Activated CD8-positive, alpha-beta memory T cell treated with anti-CD3 and anti-CD28 coated beads, Interleukin-2, amount 10 ng/mL, durations not matched to agents 7 days and 5 days (primary cell): ENCODE data around the gene DNAJC13. TPM values are rescaled to one million over a fixed set of nuclear protein-coding genes. Genes with fewer than 3 reads are reported as not detected.

Experiments
- ATAC-seq: fragments of 150-1000 bp; cut with Tn5 transposase; one replicate; pipeline ENCODE4 v1.10.0; 2021; ENCODE audit warnings: moderate library complexity
- CTCF ChIA-PET: fragments of 350-600 bp; sonication (Branson Sonifier 250); formaldehyde crosslinking; loops from one replicate; lab custom pipeline; 2021; ENCODE audit warnings: antibody characterized with exemption; lab: Charles Lee
- DNase-seq: peaks from one replicate; pipeline ENCODE4 v3.0.0-alpha.2; 2020
- H3K27ac Mint-ChIP-seq: one replicate; pipeline ENCODE4 v1.8.0; 2021; ENCODE audit warnings: mild to moderate bottlenecking, mixed read lengths
- H3K27me3 Mint-ChIP-seq: one replicate; pipeline ENCODE4 v1.8.0; 2021; ENCODE audit warnings: mixed read lengths
- H3K36me3 Mint-ChIP-seq: one replicate; pipeline ENCODE4 v1.8.0; 2021; ENCODE audit warnings: mild to moderate bottlenecking, mixed read lengths
- H3K4me1 Mint-ChIP-seq: one replicate; pipeline ENCODE4 v1.8.0; 2021; ENCODE audit warnings: mixed read lengths
- H3K4me3 Mint-ChIP-seq: one replicate; pipeline ENCODE4 v1.8.0; 2021; ENCODE audit warnings: mild to moderate bottlenecking, moderate library complexity, mixed read lengths
- H3K9me3 Mint-ChIP-seq: one replicate; pipeline ENCODE4 v1.8.0; 2022; ENCODE audit warnings: low read depth, mixed read lengths
- total RNA-seq, 2 experiments: library from RNA; stranded (reverse); gene quantifications; one replicate each; pipeline ENCODE4 v1.2.3, GENCODE V29; 2021

DNAJC13 gene
- total RNA-seq, 2 experiments from 2014 or later: 39.3 to 40.1 TPM

DNA sequence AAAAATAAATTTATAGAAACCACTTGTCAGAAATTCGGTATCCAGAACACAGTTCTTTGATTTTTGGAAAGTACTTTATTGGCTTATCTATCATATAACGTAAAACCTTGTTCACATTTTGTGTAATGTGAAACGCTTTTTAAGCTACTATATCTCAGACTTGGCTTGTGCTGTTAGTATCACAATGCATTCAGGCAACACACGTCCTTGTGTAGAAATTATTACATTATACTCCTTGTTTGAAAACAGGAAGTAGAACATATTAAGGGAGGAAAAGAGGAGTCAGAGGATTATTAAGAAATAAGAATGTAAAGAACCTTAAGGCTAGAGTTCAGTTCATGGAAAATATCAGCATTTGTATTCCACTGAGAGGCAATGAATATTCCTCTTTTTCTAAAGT, 1.6 kb downstream of the DNAJC13 start:
- CTCF ChIA-PET: interaction anchor here (1.2 kb wide), 1 partner anchor 308 kb away, joined by 4 read pairs; no protein-coding TSS in a partner anchor
- H3K27ac Mint-ChIP-seq: peak overlapping the region; percentile 96
- H3K9me3 Mint-ChIP-seq: no peaks in the 10 kb centered on the region
- ATAC-seq: no peak
- peaks cover 19% of the 10 kb centered on the region for H3K36me3 Mint-ChIP-seq
- H3K27me3 Mint-ChIP-seq: no peaks in the 10 kb centered on the region
- H3K4me1 Mint-ChIP-seq: peaks cover 35% of the 10 kb centered on the region
- H3K4me3 Mint-ChIP-seq: peak overlapping the region; percentile 98
- DNase-seq: no peak

DNA sequence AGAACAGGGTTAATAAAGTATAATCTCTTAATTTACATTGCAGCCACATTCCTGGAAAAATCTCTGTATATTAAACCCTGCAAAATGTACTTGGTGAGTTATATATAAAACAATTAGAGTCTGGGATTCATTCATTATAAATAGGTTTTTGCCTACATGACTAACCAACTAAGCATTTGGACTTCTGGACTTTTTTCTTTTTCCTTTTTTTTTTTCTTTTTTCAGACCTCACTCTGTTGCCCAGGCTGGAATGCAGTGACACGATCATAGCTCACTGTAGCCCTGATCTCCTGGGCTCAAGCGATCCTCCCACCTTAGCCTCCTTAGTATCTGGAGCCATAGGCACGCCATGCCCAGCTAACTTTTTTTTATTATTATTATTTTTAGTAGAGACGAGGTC, 4.5 kb downstream of the DNAJC13 start:
- DNase-seq (no peak), ATAC-seq (no peak)
- H3K4me3 Mint-ChIP-seq: no peak overlapping the region
- peaks cover 30% of the 10 kb centered on the region for H3K4me1 Mint-ChIP-seq
- no peak overlapping the region for H3K27ac Mint-ChIP-seq
- no peaks in the 10 kb centered on the region for H3K9me3 Mint-ChIP-seq
- H3K36me3 Mint-ChIP-seq: peaks cover 33% of the 10 kb centered on the region
- H3K27me3 Mint-ChIP-seq: no peaks in the 10 kb centered on the region
- CTCF ChIA-PET: no interaction called here

DNA sequence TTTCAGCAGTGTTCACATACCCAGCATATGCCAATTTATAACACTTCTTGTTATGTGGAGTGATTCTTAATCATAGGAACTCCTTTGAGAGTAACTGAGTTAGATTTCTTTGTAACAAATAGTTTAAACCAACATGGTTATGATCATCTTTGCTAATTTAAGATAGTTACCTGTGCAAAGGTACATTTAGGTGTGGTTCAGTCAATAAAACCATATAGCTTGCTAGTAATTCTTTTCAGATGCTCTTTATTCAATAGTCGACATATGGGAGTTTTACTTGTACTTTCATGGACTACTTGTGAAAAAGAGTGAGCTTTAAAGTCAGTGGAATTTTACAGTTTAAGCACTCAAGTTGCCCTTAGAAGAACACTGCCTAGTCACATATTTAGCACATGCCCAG, 5.2 kb downstream of the DNAJC13 start:
- Mint-ChIP-seq H3K9me3 (no peaks in the 10 kb centered on the region), H3K36me3 (peaks cover 33% of the 10 kb centered on the region), H3K27ac (no peak overlapping the region), H3K27me3 (no peaks in the 10 kb centered on the region), H3K4me3 (no peak overlapping the region), H3K4me1 (peaks cover 30% of the 10 kb centered on the region)
- ATAC-seq: no peak
- CTCF ChIA-PET: no interaction called here
- no peak for DNase-seq

DNA sequence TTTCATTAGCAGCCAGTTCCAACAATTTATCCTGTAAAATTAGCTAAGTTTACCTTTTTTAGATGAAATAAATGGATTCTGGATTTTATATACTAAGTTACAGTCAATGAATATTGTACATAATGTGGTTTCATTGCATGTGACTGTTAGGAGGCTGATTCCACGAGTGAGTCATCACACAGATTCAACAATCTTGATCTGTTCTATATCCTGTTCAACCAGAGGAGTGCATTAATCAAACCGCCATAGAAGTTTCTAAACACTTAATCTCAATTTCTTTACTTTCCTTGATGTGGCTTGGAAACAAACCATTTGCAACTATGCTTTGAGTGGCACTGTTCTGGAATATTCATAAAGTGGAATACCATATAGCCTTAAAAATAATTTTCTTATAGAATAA, 15.3 kb downstream of the DNAJC13 start:
- Mint-ChIP-seq H3K4me3 (no peak overlapping the region), H3K27me3 (no peaks in the 10 kb centered on the region), H3K27ac (no peak overlapping the region), H3K9me3 (no peaks in the 10 kb centered on the region), H3K4me1 (peaks cover 34% of the 10 kb centered on the region), H3K36me3 (peaks cover 14% of the 10 kb centered on the region)
- DNase-seq (no peak), ATAC-seq (peak; percentile 78)
- CTCF ChIA-PET: interaction anchor here (1.3 kb wide), 1 partner anchor 90 kb away, joined by 3 read pairs; no protein-coding TSS in a partner anchor

DNA sequence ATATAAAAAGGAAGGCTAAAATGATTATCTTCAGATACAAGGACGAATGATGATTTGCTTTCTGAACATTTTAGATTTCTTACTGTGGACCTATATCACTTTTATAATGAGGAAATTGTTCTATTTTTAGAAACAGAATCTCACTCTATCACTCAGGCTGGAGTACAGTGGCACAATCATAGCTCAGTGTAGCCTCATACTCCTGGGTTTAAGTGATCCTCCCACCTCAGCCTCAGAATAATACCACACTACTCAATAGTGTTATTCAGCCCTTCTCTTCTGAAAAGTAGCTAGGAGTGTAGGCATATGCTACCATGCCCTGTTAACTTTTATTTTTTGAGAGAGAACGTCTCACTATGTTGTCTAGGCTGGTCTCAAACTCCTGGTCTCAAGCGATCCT, 15.8 kb downstream of the DNAJC13 start:
- Mint-ChIP-seq H3K4me3 (no peak overlapping the region), H3K9me3 (no peaks in the 10 kb centered on the region), H3K27me3 (no peaks in the 10 kb centered on the region), H3K27ac (no peak overlapping the region), H3K4me1 (peaks cover 34% of the 10 kb centered on the region), H3K36me3 (peaks cover 14% of the 10 kb centered on the region)
- CTCF ChIA-PET: interaction anchor here (0.9 to 1.3 kb wide), 3 partner anchors 16 to 90 kb away, joined by 3 read pairs; partner anchors contain the start of gene DNAJC13
- ATAC-seq (no peak), DNase-seq (no peak)

DNA sequence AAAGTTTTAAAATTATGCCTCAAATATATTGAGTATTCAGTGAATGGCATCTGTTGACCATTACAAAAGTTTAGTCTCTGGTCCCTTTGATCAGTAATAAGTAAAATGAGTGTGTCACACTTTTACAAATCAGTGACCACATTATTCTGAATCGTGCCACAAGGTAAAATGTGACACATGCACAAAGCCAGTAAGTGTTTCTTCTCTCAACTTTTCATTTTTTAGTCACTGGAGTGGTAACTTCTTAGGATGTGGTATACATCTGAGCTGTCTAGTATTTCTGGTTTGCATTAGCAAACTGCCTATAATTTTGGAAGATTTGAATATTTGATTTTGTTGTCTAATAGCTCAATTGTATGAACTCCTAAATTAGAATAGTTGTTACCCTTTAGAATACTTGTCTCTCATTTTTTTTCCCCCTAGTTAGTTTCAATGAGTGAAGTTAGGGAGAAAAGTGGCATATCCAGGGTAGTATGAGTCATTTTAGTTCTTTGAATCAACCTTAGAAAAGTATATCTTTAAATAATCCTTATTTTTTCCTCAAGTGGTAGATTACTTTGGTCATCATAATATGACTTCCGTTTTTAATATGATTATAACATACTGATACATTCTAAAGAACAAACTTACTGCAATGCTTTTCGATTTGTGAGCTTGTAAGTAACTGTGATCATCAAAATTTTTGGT, 18.1 kb downstream of the DNAJC13 start:
- H3K4me3 Mint-ChIP-seq: no peak overlapping the region
- H3K4me1 Mint-ChIP-seq: peaks cover 31% of the 10 kb centered on the region
- DNase-seq: no peak
- H3K27me3 Mint-ChIP-seq: no peaks in the 10 kb centered on the region
- ATAC-seq: peak; percentile 75
- H3K27ac Mint-ChIP-seq: peak overlapping the region; percentile 72
- CTCF ChIA-PET: no interaction called here
- H3K36me3 Mint-ChIP-seq: peaks cover 28% of the 10 kb centered on the region
- no peaks in the 10 kb centered on the region for H3K9me3 Mint-ChIP-seq

DNA sequence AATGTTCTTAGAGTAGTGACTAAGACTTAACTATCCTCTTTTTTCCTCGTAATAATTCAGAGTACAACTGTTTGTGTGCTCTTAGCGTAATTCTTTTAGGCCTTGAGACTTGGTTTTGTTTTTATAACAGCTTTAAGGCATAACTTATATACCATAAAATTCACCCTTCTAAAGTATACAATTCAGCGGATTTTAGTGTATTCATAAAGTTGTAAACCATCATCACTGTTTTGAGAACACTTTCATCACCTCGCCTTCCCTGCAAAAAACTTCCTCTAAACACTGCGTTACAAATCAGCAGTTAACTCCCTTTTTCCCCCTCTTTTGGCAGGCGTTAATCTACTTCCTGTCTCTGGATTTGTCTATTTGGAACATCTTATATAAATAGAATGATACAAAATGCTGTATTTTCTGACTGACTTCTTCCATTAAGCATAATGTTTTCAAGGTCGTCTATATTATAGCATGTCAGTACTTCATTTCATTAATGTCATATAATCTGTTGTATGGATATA, 18.7 kb downstream of the DNAJC13 start:
- DNase-seq (no peak), ATAC-seq (no peak)
- no peak overlapping the region for H3K4me3 Mint-ChIP-seq
- CTCF ChIA-PET: no interaction called here
- peaks cover 30% of the 10 kb centered on the region for H3K4me1 Mint-ChIP-seq
- H3K27ac Mint-ChIP-seq: no peak overlapping the region
- H3K36me3 Mint-ChIP-seq: peaks cover 28% of the 10 kb centered on the region
- no peaks in the 10 kb centered on the region for H3K27me3 Mint-ChIP-seq
- no peaks in the 10 kb centered on the region for H3K9me3 Mint-ChIP-seq

DNA sequence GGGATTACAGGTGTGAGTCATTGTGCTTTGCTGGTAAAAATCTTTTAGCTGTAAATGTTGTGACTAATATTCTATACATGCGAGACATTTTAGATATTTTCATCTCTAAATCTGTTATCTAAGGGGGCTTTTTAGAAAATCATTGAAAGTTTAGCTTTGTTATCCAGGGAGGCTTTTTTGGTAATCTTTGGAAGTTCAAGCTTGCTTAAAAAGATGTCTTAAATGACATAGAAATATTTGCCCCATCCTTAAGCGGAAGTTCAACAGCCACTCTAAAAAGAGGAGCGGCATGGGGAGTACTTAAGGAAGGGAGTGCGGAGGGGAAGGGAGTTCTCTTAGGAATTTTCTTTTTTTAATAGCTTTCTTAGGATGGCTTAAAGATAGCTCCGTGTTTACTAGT, 26.1 kb downstream of the DNAJC13 start:
- no peaks in the 10 kb centered on the region for H3K9me3 Mint-ChIP-seq
- H3K4me3 Mint-ChIP-seq: no peak overlapping the region
- CTCF ChIA-PET: no interaction called here

DNA sequence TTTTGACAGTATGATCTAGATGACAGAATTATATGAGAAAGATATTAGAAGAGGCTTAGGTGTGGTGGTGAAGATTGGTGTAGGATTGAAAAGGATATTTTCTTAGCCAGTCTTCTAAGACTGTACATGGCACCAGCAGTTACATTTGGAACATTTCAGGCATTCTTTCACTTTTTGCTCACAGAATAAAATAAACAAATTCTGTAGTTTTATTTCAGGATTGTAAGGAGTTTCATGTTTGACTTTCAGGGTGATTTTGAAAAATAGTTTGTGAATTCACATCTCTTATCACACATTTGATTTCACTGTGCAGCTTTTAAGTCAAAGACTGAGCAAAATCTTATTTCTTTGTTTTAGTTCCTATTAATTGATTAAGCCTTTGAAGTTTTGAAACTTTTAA, 27.1 kb downstream of the DNAJC13 start:
- Mint-ChIP-seq H3K27me3 (no peaks in the 10 kb centered on the region), H3K4me1 (peaks cover 8% of the 10 kb centered on the region), H3K9me3 (no peaks in the 10 kb centered on the region), H3K4me3 (no peak overlapping the region), H3K27ac (no peak overlapping the region), H3K36me3 (peaks cover 18% of the 10 kb centered on the region)
- no peak for DNase-seq
- CTCF ChIA-PET: no interaction called here
- no peak for ATAC-seq

More for the DNA sequence above, 26.1 kb downstream of the DNAJC13 start:
- ATAC-seq (no peak), DNase-seq (no peak)
- no peaks in the 10 kb centered on the region for H3K27me3 Mint-ChIP-seq
- peaks cover 24% of the 10 kb centered on the region for H3K36me3 Mint-ChIP-seq
- H3K4me1 Mint-ChIP-seq: peaks cover 8% of the 10 kb centered on the region
- H3K27ac Mint-ChIP-seq: no peak overlapping the region

DNA sequence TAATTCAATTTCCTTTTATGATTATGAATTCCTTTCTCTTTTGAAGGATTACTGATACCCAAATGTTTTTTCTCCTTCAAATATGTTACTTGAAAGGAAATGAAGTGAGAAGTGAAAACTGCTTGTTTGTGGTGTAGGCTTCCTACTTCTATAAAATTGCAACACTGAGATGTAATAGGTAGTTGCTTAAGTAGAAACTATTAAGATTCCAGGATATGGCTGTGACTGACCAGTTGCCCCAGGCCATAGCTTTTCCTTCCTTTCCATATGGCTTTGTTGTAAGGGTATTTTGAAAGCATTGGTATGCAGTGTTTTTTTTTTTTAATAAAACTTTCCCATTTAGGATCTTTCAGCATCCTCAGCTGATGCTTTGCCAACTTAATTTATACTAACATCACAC, 28.5 kb downstream of the DNAJC13 start:
- no peak for DNase-seq
- no peak overlapping the region for H3K27ac Mint-ChIP-seq
- CTCF ChIA-PET: no interaction called here
- no peak for ATAC-seq
- H3K4me3 Mint-ChIP-seq: no peak overlapping the region
- no peaks in the 10 kb centered on the region for H3K27me3 Mint-ChIP-seq
- peaks cover 8% of the 10 kb centered on the region for H3K4me1 Mint-ChIP-seq
- no peaks in the 10 kb centered on the region for H3K9me3 Mint-ChIP-seq
- H3K36me3 Mint-ChIP-seq: peaks cover 16% of the 10 kb centered on the region

DNA sequence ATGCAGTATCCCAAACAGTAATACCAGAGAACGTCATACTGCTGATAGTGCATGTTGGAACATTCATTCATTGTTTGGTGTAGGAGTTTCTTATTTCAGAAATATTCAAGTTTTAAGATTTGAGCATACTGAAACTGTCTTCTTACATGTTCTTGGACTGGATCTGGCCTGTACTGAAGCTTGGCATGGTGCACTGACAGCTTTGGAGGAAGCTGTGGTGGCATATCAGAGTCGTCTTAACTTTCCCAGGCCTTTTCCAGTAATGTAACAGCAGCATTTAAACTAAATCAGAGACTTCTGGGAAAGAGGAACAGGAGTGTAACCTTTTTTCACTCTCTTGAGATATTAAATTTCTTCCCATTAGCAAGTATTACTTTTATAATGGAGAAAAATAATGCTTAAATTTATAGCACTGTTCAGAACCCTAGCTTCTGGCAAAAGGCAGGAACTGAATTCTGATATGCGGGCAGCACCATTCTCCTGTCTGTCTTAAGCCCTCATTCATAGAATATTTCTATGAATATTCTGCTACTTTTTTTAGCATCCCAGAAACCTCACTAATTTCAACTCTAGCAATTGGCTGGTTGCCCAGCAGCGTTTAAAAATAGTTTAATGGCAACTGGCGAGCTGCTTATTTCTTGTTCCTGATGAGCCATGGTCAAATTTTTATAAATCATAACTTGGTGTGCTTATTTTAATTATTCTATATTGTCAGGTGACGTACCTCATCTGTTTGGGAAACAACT, 31.1 kb downstream of the DNAJC13 start:
- ATAC-seq (no peak), DNase-seq (no peak)
- H3K36me3 Mint-ChIP-seq: peaks cover 22% of the 10 kb centered on the region
- no peaks in the 10 kb centered on the region for H3K9me3 Mint-ChIP-seq
- CTCF ChIA-PET: interaction anchor here (0.8 kb wide), 1 partner anchor 10 kb away, joined by 3 read pairs; no protein-coding TSS in a partner anchor
- no peaks in the 10 kb centered on the region for H3K27me3 Mint-ChIP-seq
- H3K27ac Mint-ChIP-seq: no peak overlapping the region
- H3K4me3 Mint-ChIP-seq: no peak overlapping the region
- peaks cover 3% of the 10 kb centered on the region for H3K4me1 Mint-ChIP-seq

DNA sequence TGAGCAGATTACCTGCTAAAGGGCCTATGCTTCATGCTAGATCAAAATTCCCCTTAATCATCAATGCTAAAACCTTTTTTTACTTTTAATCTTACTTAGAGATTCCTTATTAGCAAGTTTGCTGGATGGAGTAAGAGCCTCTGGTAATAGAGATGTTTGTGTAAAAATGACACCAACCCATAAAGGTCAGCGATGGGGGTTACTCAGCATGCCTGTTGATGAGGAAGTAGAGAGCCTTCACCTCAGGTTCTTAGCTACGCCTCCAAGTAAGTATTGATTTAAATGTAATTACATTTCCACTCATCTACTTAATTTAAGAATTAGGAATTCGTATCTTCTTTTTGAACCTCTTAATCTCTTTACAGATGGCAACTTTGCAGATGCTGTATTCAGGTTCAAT, 38.8 kb downstream of the DNAJC13 start:
- H3K4me1 Mint-ChIP-seq: no peaks in the 10 kb centered on the region
- no peaks in the 10 kb centered on the region for H3K27me3 Mint-ChIP-seq
- no peaks in the 10 kb centered on the region for H3K9me3 Mint-ChIP-seq
- DNase-seq (no peak), ATAC-seq (no peak)
- H3K4me3 Mint-ChIP-seq: no peak overlapping the region
- no peak overlapping the region for H3K27ac Mint-ChIP-seq
- CTCF ChIA-PET: no interaction called here
- peaks cover 50% of the 10 kb centered on the region for H3K36me3 Mint-ChIP-seq

DNA sequence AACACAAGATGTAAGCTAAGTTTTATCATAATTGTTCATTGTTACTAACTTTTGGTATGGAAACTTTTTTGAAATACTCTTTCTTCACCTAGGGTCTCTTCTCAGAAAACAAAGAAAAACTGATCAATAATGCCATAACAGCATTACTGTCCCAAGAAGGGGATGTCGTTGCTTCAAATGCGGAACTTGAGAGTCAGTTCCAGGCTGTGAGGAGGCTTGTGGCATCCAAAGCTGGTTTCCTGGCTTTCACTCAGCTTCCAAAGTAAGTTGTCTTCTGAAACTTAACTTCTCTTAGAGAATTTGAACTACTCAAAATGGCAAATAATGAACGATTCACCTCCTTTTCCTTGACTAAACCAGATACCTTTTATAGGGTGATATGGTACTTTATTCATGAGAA, 39.3 kb downstream of the DNAJC13 start:
- CTCF ChIA-PET: no interaction called here
- Mint-ChIP-seq H3K36me3 (peaks cover 51% of the 10 kb centered on the region), H3K9me3 (no peaks in the 10 kb centered on the region), H3K27ac (no peak overlapping the region), H3K27me3 (no peaks in the 10 kb centered on the region), H3K4me1 (no peaks in the 10 kb centered on the region), H3K4me3 (no peak overlapping the region)
- DNase-seq: no peak
- ATAC-seq: no peak

DNA sequence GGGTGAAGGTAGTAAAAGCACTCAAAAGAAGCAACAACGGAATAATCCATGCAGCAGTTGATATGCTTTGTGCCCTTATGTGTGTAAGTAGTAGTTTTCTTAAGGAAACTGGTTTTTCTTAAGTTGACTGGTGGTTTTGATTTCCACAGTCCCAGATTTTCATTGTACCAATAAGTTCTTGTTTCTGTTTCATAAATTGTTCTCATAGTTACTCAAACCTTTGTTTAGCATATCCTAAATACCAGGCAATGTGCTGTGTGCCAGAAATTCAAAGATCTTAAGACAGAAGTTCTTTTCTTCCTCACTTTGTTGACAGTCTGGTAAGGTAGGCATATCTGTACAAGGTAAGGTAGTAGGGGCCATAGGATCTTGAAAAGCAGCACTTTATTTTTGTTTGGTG, 40.0 kb downstream of the DNAJC13 start:
- no peak for ATAC-seq

More for the DNA sequence above, 40.0 kb downstream of the DNAJC13 start:
- H3K36me3 Mint-ChIP-seq: peaks cover 47% of the 10 kb centered on the region
- H3K4me1 Mint-ChIP-seq: no peaks in the 10 kb centered on the region
- H3K27ac Mint-ChIP-seq: no peak overlapping the region
- H3K9me3 Mint-ChIP-seq: no peaks in the 10 kb centered on the region
- DNase-seq: no peak
- no peak overlapping the region for H3K4me3 Mint-ChIP-seq
- CTCF ChIA-PET: no interaction called here
- no peaks in the 10 kb centered on the region for H3K27me3 Mint-ChIP-seq
